Fibroblast of skin of right quadriceps (primary cell): ENCODE measurements around the gene SLC37A2.
A peak's percentile ranks its signal among the peaks of the same experiment; 100 is the strongest.
"Not testable (repeated sequence)": the region's sequence is repeated elsewhere in the genome, so short reads cannot be mapped to it uniquely, and the experiment has no call there.

Experiments
- DNase-seq: peaks from one replicate; pipeline ENCODE4 v3.0.0-alpha.2; 2013

The SLC37A2 gene

GRCh38 chr11:125062931-125063428 is at the start of gene SLC37A2:
Gene SLC37A2, plus strand, starts transcription at chr11:125063305. Its CDS starts 63 bp downstream, at chr11:125063368.
- peak; percentile 44 for DNase-seq

DNA sequence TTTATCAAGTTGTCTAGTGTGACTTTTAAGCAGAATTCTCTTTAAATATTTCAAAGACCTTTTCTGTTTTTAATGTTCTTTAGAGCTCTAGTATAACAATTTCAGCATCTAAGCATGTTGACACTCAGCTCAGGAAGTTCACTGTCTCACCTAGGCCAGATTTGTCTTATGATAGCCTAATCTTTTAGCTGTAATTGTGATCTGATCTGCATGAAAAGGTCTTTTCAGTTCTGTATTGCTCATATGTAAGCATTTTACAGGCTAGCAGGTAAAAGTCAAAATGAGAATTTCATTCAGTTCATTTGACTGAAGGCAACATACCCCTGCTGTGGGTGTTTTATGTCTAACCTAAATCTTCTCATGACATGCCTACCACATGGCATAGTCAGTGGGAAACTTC is 46.7 kb upstream of the SLC37A2 start:
- no peak for DNase-seq

- DNase-seq, result no peak
These were observed 42.8 kb upstream of the SLC37A2 start for GRCh38 chr11:125020342-125020741.

DNA sequence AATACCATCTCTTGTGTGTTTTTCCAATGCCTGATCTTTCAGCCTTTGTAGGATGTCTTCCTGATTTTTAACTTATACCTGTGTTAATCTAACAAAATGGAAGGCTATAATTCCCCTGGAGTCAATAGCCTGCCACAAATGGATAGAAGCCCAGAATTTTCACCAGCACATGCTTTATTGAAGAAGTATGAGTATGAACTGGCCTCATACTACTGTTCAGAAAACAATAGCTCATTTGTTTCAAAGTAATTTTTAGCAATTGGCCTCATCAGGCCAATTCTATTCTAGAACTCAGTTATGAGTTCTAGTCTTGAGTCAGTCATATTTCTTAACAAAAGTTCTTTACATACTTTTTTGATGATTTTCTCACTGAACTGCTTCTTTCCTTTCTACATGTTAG is 40.6 kb upstream of the SLC37A2 start:
- no peak for DNase-seq

DNA sequence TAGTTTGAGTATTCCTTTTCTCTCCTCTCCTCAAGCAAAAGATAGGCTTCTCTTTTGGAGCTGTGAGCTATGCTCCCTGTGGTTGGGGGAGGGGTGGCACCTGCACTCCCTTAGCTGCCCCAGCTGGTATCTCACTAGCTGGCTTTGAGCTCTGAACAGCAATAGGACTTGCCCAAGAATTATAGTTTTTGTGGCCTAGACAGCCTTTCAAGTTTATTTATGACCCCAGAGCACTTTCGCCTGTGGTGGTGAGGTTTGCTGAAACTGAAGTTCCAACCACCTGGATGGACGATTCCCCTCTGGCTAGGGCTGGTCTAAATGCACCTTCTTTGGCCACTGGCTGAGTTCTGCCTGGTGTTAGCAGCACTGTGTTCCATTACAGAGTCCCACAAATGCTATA is 37.1 kb upstream of the SLC37A2 start:
- no peak for DNase-seq

GRCh38 chr11:125029431-125029830 is 33.7 kb upstream of the SLC37A2 start:
- not testable (repeated sequence) for DNase-seq

DNA sequence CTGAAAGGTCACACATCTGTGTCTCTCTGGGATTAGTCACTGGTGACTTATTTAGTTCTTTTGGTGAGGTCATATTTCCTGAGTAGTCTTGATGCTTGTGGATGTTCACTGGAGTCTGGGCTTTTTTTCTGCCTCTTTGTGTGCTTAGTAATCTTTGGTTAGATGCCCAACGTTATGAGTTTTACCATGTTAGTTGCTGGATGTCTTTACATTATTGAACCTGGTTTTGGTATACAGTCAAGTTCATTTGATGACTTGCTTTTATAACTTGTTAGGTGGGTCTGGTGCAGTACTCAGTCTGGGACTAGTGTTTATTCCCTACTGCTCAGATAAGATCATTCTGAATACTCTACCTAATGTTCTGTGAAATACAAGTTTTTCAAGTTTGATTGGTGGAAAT is 26.2 kb upstream of the SLC37A2 start:
- DNase-seq, result peak; percentile 87

- no peak for DNase-seq
These were observed 13.8 kb upstream of the SLC37A2 start for GRCh38 chr11:125049164-125049792.

GRCh38 chr11:125052047-125052446 is 11.1 kb upstream of the SLC37A2 start:
- no peak for DNase-seq

GRCh38 chr11:125053167-125053566 is 9.9 kb upstream of the SLC37A2 start:
- DNase-seq, result no peak

GRCh38 chr11:125055107-125055715 is 7.9 kb upstream of the SLC37A2 start:
- no peak for DNase-seq

DNA sequence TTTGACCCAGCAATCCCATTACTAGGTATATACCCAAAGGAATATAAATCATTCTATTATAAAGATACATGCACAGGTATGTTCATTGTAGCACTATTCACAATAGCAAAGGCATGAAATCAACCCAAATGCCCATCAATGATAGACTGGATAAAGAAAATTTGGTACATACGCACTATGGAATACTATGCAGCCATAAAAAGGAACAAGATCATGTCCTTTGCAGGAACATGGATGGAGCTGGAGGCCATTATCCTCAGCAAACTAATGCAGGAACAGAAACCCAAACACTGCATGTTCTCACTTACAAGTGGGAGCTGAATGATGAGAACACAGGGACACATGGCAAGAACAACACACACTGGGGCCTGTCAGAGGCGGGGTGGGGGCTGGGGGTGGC is 7.0 kb upstream of the SLC37A2 start:
- not testable (repeated sequence) for DNase-seq

- DNase-seq, result no peak
These were observed 6.0 kb upstream of the SLC37A2 start for GRCh38 chr11:125056931-125057692.

DNA sequence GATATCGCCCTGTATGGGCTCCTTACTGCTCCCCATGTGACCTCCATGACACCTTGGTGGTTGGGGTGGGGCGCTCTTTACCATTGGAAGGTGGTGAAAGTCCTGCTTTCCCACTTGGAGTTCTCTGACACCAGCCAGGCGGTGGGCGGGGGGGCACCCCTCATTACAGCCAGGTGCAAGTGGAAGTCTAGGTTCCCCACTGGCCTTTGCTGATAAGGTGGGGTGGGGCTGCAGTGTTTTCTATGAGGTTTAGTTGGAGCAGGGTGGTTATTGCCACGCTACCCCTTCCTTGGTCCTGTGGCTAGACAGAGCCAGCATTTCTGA is 5.5 kb upstream of the SLC37A2 start:
- no peak for DNase-seq

- DNase-seq, result no peak
These were observed 1.8 kb upstream of the SLC37A2 start for GRCh38 chr11:125061281-125061680.

DNA sequence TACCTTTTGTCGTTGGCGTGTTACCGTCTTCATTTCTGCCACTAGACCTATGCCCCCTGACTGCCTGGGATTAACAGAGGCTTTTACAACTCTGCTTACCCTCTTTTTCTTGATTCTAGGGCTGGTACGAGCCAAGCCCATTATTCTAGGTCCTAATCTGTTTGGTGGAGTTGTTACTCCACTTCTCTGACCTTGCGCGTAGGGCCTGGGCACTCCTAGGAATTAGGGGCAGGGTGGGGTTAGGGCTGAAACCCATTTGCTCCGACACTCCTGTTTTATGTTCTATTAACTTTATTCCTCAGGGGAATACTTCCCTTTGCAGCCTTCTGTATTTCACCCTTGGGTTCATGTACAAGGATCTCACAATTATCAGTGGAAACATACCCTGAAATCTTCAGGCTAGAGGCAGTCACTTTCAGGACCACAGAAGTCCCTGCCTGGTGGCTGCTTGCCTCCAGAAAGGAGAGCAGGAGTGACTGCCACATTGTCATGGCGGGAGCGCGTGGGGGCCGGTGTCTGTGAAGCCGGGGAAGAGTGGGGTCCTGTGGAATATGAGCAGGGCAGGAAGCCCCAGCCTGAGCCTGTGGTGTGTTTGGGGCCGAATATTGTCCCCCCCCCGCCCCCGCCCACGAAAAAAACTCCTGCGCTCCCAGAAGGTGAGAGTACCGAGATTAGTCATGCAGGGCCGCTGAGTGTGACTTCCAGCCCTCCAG is 731 bp upstream of the SLC37A2 start:
- DNase-seq, result no peak

DNA sequence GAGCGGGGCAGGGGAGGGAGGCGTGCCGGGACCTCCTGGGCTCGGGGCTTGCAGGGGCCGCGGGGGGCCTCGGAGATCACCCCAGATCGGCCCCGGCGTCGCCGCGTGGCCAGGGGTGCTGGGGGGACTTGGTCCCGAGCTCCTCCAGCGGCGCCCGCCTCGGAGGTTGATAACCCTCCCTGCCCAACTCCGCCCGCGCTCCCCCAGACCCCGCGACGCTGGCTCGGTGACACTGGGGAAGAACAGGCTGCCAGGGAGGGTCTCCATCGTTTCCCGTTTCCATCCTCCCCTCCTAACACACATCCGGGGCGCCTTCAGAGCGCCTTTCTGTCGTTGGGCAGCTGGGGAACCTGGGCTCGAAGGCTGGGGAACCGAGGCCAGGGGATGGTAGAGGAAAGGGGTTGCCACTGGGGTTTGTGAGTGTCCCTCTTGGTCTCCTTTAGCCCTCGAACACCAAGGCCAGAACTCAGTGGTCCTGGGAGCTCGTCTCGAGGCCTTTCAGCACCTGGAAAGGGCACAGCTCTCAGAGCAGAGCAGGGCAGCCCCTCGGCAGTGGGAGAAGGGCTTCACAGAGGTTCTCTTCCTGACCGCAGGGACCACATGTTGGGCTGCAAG is 431 bp downstream of the SLC37A2 start:
- no peak for DNase-seq

DNA sequence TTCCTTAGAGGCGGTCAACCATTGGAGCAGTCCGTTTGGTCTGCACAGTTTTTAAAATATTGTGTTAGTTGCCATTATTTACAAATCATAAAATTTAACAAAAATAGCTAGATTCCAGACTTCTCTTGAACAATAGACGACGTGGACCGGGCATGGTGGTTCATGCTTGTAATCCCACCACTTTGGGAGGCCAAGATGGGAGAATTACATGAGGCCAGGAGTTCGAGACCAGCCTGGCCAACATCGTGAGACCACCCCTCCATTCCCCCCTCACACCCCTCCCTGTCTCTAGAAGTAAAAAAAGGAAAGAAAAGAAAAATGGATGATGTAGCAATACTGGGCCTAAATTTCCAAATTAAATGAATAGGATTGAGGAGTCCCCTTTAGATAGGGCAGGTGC is 965 bp downstream of the SLC37A2 start:
- no peak for DNase-seq

DNA sequence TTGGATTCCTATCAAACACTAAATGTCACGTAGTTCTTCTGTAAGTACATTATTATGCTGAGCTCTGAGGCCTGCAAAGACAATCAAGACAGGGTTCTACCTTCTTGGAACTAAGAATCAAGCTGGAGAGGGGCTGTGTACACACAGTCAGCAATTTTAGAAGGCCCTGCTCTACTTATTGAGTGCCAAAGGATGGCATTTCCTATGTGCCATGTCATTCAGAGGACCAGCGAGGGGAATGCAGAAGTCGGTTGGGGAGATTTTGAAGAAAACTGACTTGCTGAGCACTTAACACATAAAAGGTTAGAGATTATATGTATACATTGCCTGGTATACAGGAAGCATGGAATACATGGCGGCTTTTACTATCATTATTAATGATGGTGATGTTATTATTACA is 5.3 kb downstream of the SLC37A2 start:
- no peak for DNase-seq

DNA sequence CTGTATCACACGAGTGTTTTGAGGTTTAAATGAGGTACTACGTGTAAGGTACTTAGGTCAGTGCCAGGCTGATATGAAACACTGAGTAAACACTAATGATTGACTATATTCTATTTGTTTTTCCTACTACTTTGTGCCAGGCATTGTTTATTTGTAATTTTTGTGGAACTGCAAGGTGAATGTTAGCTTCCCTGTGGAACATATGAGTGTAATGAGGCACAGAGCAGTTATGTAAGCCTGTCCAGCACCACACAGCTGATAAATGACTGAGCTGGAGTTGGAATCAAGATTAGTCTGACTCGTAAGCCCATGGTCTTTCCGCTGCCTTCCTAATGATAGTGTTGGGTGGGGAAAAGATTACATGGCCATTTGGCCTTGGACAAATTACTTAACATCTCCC is 5.9 kb downstream of the SLC37A2 start:
- no peak for DNase-seq

DNA sequence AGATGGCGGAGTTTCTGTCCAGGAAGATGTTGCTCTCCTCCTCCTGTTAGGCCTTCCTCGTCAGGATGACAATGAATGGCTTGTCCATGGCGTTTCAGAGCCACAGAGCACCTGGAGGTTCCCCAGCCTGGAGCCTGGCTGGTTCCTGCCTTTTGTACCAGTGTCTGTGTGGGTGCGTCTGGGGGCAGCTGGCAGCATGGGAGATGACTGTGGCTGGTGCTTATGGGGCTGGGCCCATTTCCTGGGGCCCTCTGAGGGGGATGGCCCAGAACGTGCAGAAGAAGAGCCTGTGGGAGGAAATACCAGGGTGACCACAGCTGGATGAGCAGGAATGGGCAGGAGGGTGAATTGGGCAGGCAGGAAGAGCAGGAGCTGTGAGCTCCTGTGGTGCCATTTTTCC is 6.7 kb downstream of the SLC37A2 start:
- DNase-seq, result no peak

DNA sequence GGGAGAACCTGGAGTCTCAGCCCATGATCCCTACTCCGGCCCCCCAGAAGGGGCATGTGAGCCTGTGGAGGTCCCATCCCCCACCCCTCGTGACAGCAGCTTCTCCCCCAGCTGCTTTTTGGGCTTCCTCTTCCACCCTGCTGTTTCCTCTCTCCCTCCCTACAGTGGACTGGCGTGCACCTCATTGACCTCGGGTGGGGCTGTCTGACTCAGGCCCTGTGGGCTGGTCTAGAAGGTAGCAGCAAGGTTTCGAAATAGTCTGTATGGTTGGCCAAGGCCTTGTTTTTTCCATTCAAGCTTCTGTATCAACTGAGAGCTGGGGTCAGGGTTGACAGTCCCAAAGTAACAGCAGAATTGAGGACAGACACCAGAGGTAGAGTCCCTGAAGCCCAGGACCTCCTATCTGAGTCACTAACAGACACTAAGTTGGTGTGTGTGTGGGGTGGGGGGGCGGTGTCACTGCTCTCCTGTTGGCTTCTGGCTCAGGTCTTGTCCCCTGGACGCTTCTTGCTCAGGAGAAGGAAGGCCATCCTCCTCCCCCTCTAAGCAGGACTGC is 7.7 kb downstream of the SLC37A2 start:
- DNase-seq, result peak; percentile 23

DNA sequence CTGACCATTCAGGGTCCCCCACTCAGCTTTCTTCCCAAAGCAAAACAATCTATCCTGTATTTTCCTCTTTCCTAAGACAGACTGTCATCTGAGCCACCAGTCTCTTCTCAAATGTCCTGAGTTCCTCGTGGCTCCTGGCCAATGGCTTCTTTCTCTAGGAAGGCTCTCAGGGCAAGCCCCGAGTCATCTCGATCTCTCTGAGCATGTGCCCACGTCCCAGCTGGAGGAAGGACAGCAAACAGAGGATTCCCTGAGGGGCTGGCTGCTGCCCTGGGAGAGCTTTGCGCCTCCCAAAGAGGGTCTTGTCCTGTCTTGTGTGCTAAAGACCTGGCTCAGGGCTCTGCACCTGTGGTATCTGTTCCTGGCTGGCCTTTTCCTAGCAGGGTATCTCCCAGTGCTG is 8.3 kb downstream of the SLC37A2 start:
- no peak for DNase-seq
